Adipocyte (in vitro differentiated cells): ENCODE measurements around the gene LMX1A.

Experiments used
- DNase-seq: peaks from one replicate; pipeline ENCODE4 v3.0.0-alpha.2; 2015; ENCODE audit warnings: low read depth
- H3K27me3 ChIP-seq: replicated peaks from 2 replicates; pipeline ENCODE4 v1.7.0; 2013; ENCODE audit warnings: mild to moderate bottlenecking, low read length, moderate library complexity; ENCODE audit not compliant: control insufficient read depth, insufficient read depth
- H3K36me3 ChIP-seq: 2 replicates; pipeline ENCODE4 v1.7.0; 2013; ENCODE audit warnings: low read length, mild to moderate bottlenecking, moderate library complexity; ENCODE audit not compliant: control insufficient read depth, insufficient read depth, severe bottlenecking
- H3K4me1 ChIP-seq: 2 replicates; pipeline ENCODE4 v1.7.0; 2013; ENCODE audit warnings: mild to moderate bottlenecking, low read length, moderate library complexity; ENCODE audit not compliant: control insufficient read depth, insufficient read depth
- H3K4me3 ChIP-seq: 2 replicates; pipeline ENCODE4 v1.7.0; 2013; ENCODE audit warnings: mild to moderate bottlenecking, low read length, moderate library complexity
- H3K9ac ChIP-seq: 2 replicates; pipeline ENCODE4 v1.7.0; 2013; ENCODE audit warnings: mild to moderate bottlenecking, low read length, moderate library complexity
- H3K9me3 ChIP-seq: 2 replicates; pipeline ENCODE4 v1.7.0; 2013; ENCODE audit warnings: mild to moderate bottlenecking, low read length, moderate library complexity; ENCODE audit not compliant: control insufficient read depth

Gene LMX1A

GRCh38 chr1:165315481-165315880, 41.0 kb downstream of the LMX1A start:
- Histone ChIP-seq H3K4me3 (no peak overlapping the region), H3K4me1 (no peaks in the 10 kb centered on the region), H3K9ac (no peak overlapping the region), H3K36me3 (no peaks in the 10 kb centered on the region), H3K27me3 (peaks cover 28% of the 10 kb centered on the region), H3K9me3 (peaks cover 12% of the 10 kb centered on the region)
- DNase-seq = no peak

- DNase-seq = no peak
- no peaks in the 10 kb centered on the region for H3K36me3 ChIP-seq
- no peak overlapping the region for H3K9ac ChIP-seq
Observed at GRCh38 chr1:165313903-165314302, 42.6 kb downstream of the LMX1A start.

GRCh38 chr1:165312591-165312990, 43.9 kb downstream of the LMX1A start:
- DNase-seq = no peak
- H3K36me3 ChIP-seq = no peaks in the 10 kb centered on the region
- no peak overlapping the region for H3K4me3 ChIP-seq
- H3K9ac ChIP-seq = no peak overlapping the region
- H3K9me3 ChIP-seq = peaks cover 12% of the 10 kb centered on the region
- no peaks in the 10 kb centered on the region for H3K4me1 ChIP-seq
- H3K27me3 ChIP-seq = peaks cover 40% of the 10 kb centered on the region

More at GRCh38 chr1:165313903-165314302, 42.6 kb downstream of the LMX1A start:
- H3K9me3 ChIP-seq = peaks cover 12% of the 10 kb centered on the region
- H3K27me3 ChIP-seq = peaks cover 40% of the 10 kb centered on the region
- no peaks in the 10 kb centered on the region for H3K4me1 ChIP-seq
- H3K4me3 ChIP-seq = no peak overlapping the region

DNA sequence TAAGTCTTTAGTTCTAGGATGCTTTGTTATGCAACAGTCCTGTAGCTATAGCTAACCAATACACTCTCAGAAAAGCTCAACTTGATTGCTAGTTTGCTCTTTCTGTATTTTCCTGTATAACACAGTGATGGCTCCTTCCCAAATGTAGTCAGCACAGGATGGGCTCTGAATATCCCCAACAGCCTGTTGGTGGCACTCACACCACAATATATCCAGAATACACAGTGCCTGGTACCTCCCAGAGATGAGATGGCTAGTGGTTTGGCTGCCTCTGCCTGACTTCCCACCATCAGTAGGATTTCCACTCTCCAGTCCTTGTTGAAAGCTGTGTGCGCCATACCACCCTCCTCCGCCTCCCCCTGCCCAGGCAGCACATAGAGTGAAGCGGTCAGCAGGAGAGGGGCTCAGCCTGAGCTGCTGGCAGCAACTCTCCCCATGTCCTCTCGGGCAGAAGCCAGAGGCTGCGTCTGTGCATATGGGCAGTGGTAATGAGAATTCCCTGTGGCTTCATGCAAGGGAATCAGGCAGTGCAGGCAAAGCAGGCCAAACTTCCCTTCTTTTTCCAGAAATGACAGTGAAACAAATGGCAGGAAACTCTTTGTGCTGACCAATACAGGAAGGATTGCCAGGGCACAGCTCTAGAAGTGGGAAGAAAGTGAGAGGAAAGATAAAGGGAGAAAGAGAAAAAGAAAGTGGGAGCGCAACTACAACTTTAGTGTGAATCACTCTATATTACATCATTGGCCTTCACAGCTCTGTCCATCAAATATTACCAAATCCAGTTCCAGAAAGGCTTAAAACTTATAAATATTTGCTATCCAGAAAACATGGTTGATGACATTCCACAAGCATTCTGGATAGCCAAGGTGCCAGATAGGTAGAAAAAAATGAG, 49.7 kb downstream of the LMX1A start:
- no peak overlapping the region for H3K9ac ChIP-seq
- DNase-seq = no peak
- H3K4me1 ChIP-seq = peaks cover 27% of the 10 kb centered on the region
- H3K9me3 ChIP-seq = peaks cover 1% of the 10 kb centered on the region
- H3K36me3 ChIP-seq = no peaks in the 10 kb centered on the region
- H3K27me3 ChIP-seq = peaks cover 17% of the 10 kb centered on the region
- H3K4me3 ChIP-seq = peak overlapping the region; percentile 12

- Histone ChIP-seq H3K4me1 (peaks cover 27% of the 10 kb centered on the region), H3K27me3 (no peaks in the 10 kb centered on the region), H3K36me3 (no peaks in the 10 kb centered on the region), H3K9me3 (no peaks in the 10 kb centered on the region), H3K9ac (no peak overlapping the region), H3K4me3 (peak overlapping the region; percentile 25)
- DNase-seq = no peak
Observed at GRCh38 chr1:165303386-165303785, 53.1 kb downstream of the LMX1A start.

- H3K4me1 ChIP-seq = peaks cover 17% of the 10 kb centered on the region
- no peak overlapping the region for H3K4me3 ChIP-seq
- no peaks in the 10 kb centered on the region for H3K36me3 ChIP-seq
- DNase-seq = no peak
- no peak overlapping the region for H3K9ac ChIP-seq
- H3K9me3 ChIP-seq = no peaks in the 10 kb centered on the region
- H3K27me3 ChIP-seq = no peaks in the 10 kb centered on the region
Observed at GRCh38 chr1:165300400-165300903, 56.1 kb downstream of the LMX1A start.

DNA sequence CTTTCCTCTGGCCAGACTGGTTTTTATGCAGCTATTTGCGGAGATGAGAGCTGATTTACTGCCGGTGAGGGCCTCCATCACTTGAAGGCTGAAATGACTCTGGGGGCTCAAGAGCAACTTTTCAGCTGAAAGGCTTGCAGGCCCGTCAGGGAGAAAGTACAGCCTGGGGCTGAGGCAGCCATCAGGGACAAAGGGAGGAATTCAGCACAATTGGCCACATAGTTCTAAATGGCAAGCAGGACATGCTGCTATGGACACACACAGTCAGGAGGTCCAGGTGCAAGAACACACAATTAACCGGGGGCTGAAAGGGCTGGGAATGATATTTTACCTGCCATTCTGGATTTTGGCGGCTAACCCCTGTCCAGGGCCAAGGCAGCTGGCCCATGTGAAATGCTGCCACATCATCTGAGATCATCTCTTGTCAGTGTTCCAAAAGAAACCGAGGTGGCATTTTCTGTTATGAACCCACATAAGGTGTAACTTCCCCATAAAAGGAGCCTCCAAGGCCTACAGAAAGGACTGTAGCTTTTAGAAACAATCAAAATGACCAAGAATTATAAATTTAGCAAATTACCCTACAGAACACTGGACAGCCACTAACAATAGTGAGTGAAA, 58.2 kb downstream of the LMX1A start:
- H3K9ac ChIP-seq = no peak overlapping the region
- no peak for DNase-seq
- no peaks in the 10 kb centered on the region for H3K27me3 ChIP-seq
- H3K4me1 ChIP-seq = peaks cover 9% of the 10 kb centered on the region
- no peaks in the 10 kb centered on the region for H3K9me3 ChIP-seq
- H3K36me3 ChIP-seq = no peaks in the 10 kb centered on the region
- H3K4me3 ChIP-seq = no peak overlapping the region

DNA sequence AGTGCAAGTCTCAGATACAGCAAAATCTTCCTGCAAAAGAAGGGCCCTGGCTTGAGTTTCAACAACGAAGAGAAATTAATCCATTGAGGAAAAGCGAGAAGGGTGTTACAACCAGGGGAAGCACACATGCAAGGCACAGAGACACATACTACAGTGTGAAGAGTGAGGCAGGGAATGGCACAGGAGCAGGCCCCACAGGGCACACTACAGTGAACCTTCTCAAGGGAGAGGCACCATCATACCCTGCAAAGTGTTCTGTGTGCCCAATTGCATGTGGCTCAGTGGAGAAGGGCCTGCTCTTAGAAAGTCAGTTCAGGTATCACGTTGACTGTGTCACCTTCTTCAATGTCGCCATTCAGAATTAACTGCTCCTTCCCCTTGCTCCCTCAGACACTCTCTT, 60.3 kb downstream of the LMX1A start:
- Histone ChIP-seq H3K4me3 (no peak overlapping the region), H3K36me3 (no peaks in the 10 kb centered on the region), H3K9ac (no peak overlapping the region), H3K4me1 (no peaks in the 10 kb centered on the region), H3K9me3 (no peaks in the 10 kb centered on the region), H3K27me3 (no peaks in the 10 kb centered on the region)
- DNase-seq = no peak

DNA sequence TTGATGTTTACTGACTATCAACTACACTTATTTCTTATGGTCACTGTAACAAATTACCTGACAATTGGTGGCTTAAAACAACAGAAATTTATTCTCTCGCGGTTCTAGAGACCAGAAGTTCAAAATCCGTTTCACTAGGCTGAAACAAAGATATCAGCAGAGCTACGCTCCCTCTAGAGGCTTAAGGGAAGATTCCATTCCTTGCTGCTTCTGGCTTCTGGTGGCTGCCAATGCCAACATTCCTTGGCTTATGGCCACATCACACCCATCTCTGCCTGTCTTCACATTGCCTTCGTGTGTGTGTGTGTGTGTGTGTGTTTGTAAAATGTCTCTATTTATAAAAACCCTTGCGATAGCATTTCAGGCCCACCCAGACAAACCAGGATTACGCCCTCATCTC, 66.4 kb downstream of the LMX1A start:
- Histone ChIP-seq H3K9me3 (no peaks in the 10 kb centered on the region), H3K4me3 (no peak overlapping the region), H3K27me3 (peaks cover 9% of the 10 kb centered on the region), H3K4me1 (peaks cover 4% of the 10 kb centered on the region), H3K9ac (no peak overlapping the region), H3K36me3 (no peaks in the 10 kb centered on the region)
- no peak for DNase-seq

DNA sequence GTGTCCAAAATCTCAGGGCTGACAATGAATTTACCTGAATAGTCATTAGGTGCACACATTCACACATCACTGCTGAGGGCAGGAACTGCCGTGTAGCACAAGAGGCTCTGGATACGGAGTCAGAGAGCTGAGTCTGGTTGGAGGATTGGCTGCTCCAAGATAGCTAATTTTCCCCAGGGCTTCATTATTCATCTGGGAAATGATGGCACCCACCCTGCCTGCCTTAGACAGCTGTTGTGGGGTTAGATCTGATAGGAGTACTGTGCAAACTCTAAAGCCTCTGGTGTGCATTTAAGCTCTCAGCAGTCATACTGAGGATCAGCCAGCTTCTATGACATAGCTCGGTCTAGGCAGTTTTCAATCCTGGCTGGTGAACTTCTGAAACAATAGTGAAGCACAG, 67.0 kb downstream of the LMX1A start:
- no peak for DNase-seq
- H3K9ac ChIP-seq = no peak overlapping the region
- no peaks in the 10 kb centered on the region for H3K9me3 ChIP-seq
- H3K4me3 ChIP-seq = no peak overlapping the region
- peaks cover 13% of the 10 kb centered on the region for H3K27me3 ChIP-seq
- H3K36me3 ChIP-seq = no peaks in the 10 kb centered on the region
- peaks cover 4% of the 10 kb centered on the region for H3K4me1 ChIP-seq

DNA sequence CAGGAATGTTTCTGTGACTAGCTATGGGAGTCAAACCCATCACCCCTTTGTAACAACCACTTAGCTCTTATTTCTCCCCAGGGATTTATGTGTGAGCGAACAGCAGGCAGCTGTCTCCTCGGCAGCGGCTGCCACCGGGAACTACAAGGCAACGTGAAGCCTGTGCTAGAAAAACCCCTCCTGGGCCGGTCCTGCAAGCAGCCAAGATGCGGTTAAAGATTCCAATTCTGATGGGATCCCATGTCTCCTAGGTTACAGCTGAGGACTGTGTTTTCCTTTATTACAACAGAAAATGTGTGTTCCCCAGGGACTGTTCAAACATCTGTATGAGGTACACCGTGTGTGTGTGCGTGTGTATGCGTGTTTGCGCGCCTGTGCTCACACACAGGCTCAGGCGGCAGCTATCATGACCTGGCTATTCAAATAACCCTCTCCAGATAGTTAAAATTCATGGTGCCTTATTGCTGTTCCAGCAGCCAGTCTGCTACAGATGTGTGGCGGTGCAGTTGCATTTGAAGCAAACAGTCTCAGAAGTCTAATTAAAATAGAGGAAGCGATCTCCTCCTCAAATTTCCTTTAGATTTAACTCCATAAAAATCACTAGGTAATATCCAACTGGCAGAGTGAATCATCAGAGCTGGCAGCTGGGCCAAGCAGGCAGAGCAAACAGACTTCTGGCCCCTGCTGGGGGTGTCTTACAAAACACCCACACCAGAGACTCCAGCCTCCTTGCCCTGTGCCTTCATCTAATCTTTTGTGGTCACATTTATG, 68.0 kb downstream of the LMX1A start:
- Histone ChIP-seq H3K9me3 (no peaks in the 10 kb centered on the region), H3K36me3 (no peaks in the 10 kb centered on the region), H3K9ac (no peak overlapping the region), H3K27me3 (peaks cover 24% of the 10 kb centered on the region), H3K4me3 (no peak overlapping the region), H3K4me1 (peaks cover 4% of the 10 kb centered on the region)
- no peak for DNase-seq
